Activated naive CD4-positive, alpha-beta T cell treated with anti-CD3 and anti-CD28 coated beads, Interleukin-2, amount 10 ng/mL, durations not matched to agents 7 days and 5 days (primary cell): Measurements from ENCODE around the gene FADS3.
A peak's percentile ranks its signal among the peaks of the same experiment; 100 is the strongest.

Experiments used
- CTCF ChIA-PET: fragments of 350-600 bp; sonication (Branson Sonifier 250); formaldehyde crosslinking; loops from one replicate; lab custom pipeline; 2021; ENCODE audit warnings: antibody characterized with exemption; lab: Charles Lee
- DNase-seq: peaks from one replicate; pipeline ENCODE4 v3.0.0-alpha.2; 2020
- H3K27ac Mint-ChIP-seq: one replicate; pipeline ENCODE4 v1.8.0; 2021; ENCODE audit warnings: mild to moderate bottlenecking, moderate library complexity, mixed read lengths
- H3K27me3 Mint-ChIP-seq: one replicate; pipeline ENCODE4 v1.8.0; 2021; ENCODE audit warnings: mild to moderate bottlenecking, mixed read lengths
- H3K36me3 Mint-ChIP-seq: one replicate; pipeline ENCODE4 v1.8.0; 2021; ENCODE audit warnings: mixed read lengths
- H3K4me1 Mint-ChIP-seq: one replicate; pipeline ENCODE4 v1.8.0; 2021; ENCODE audit warnings: mixed read lengths
- H3K4me3 Mint-ChIP-seq: one replicate; pipeline ENCODE4 v1.8.0; 2021; ENCODE audit warnings: mild to moderate bottlenecking, moderate library complexity, mixed read lengths
- H3K9me3 Mint-ChIP-seq: one replicate; pipeline ENCODE4 v1.8.0; 2021; ENCODE audit warnings: mixed read lengths

Gene FADS3

GRCh38 chr11:61832754-61833153 is 58.6 kb downstream of the FADS3 start:
- H3K27me3 Mint-ChIP-seq = peaks cover 14% of the 10 kb centered on the region
- H3K36me3 Mint-ChIP-seq = peaks cover 61% of the 10 kb centered on the region
- H3K4me1 Mint-ChIP-seq = peaks cover 74% of the 10 kb centered on the region
- H3K4me3 Mint-ChIP-seq = peak overlapping the region; percentile 5
- DNase-seq = no peak
- peak overlapping the region; percentile 99 for H3K27ac Mint-ChIP-seq
- CTCF ChIA-PET = interaction anchor here (1.0 to 2.4 kb wide), 2 partner anchors 18 to 35 kb away, joined by 3 to 19 read pairs; no protein-coding TSS in a partner anchor
- H3K9me3 Mint-ChIP-seq = no peaks in the 10 kb centered on the region

DNA sequence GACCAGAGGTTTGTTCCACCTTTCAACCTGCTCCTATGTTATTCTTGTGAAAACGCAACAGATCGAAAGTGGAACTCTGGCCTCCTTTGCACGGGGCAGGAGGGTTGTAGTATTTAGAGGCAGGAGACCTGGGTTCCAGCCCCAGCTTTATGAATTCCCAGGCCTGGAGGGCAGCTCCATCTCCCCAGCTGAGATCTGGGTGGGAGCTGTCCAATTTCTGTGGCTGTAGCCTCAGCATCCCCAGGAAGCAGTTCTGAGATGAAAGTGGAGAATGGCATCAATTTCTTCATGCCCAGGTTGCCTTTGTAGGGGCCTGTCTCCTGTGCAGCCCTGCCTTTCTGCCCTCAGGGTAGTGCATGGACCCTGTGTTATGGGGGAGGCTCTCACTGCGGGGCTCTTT is 59.1 kb downstream of the FADS3 start:
- H3K36me3 Mint-ChIP-seq = peaks cover 58% of the 10 kb centered on the region
- peaks cover 16% of the 10 kb centered on the region for H3K27me3 Mint-ChIP-seq
- peak overlapping the region; percentile 89 for H3K4me3 Mint-ChIP-seq
- no peak for DNase-seq
- H3K4me1 Mint-ChIP-seq = peaks cover 76% of the 10 kb centered on the region
- H3K27ac Mint-ChIP-seq = peak overlapping the region; percentile 99
- H3K9me3 Mint-ChIP-seq = no peaks in the 10 kb centered on the region
- CTCF ChIA-PET = interaction anchor here (1.0 kb wide), 1 partner anchor 18 kb away, joined by 3 read pairs; no protein-coding TSS in a partner anchor

DNA sequence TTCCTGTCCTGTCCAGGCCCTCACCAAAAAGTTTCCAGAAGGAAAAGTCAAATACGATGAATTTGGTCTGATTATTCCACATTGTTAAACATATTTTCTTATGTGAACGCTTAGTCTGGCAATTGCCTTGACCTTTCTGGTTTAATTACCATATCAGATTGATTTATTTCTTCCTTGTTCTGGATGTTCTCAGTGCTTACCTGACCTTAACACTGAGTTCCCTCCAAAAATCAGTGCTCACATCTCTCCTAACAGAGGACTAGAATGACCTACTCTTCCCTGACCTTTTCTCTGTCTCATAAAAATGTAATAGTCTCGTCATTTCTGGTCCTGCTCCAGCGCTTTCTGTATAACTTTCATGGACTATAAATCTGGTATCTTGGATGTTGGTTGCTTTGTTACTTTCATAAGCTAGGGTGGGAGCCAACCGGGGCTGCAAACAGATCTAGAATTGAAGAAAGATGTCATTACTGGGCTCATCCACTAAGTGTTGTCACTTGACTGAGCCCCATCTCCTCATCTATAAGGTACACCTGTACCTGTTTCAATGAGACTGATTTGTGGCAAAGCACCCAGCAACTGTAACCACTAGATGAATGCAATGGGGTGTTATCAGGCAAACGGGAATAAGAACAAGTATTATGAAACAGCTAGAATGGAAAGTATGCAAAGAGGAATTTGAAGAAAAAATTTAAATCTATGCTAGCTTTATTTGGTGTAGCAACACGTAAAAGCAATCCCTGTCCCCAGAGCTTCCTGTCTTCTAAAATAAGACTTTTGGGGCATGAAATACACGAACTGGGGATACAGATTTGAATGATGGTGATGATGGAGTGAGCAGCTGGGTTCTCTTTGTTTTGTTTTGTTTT is 60.9 kb downstream of the FADS3 start:
- peaks cover 53% of the 10 kb centered on the region for H3K36me3 Mint-ChIP-seq
- no peak for DNase-seq
- H3K4me1 Mint-ChIP-seq = peaks cover 77% of the 10 kb centered on the region
- H3K27ac Mint-ChIP-seq = peak overlapping the region; percentile 63
- no peaks in the 10 kb centered on the region for H3K9me3 Mint-ChIP-seq
- H3K4me3 Mint-ChIP-seq = peak overlapping the region; percentile 89
- H3K27me3 Mint-ChIP-seq = peaks cover 33% of the 10 kb centered on the region
- CTCF ChIA-PET = interaction anchor here (0.7 to 2.7 kb wide), 2 partner anchors 15 to 33 kb away, joined by 4 to 20 read pairs; partner anchors contain the start of gene FADS1

DNA sequence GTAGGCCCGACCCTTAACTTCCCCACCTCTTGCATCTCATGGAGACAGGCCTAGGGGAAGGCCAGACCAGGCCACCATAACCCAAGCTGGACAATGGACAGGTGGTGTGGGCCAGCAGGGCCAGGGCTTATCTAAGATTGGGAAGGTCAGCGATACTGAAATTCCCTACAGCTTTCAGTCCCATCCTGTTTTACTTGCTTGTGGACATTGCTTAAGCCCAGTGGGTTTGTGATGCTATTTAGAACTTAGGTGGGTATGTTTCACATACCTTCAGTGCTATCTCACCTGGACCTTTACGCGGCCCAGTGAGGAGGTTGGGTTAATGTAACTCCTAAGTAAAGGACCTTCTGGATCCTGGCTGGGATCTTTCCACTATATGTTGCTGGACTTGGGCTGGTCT is 61.5 kb downstream of the FADS3 start:
- Mint-ChIP-seq H3K27ac (no peak overlapping the region), H3K36me3 (peaks cover 50% of the 10 kb centered on the region), H3K27me3 (peaks cover 39% of the 10 kb centered on the region), H3K4me3 (peak overlapping the region; percentile 89), H3K4me1 (peaks cover 72% of the 10 kb centered on the region), H3K9me3 (no peaks in the 10 kb centered on the region)
- CTCF ChIA-PET = interaction anchor here (1.2 to 2.7 kb wide), 2 partner anchors 14 to 33 kb away, joined by 5 to 20 read pairs; partner anchors contain the start of gene FADS1
- DNase-seq = no peak

DNA sequence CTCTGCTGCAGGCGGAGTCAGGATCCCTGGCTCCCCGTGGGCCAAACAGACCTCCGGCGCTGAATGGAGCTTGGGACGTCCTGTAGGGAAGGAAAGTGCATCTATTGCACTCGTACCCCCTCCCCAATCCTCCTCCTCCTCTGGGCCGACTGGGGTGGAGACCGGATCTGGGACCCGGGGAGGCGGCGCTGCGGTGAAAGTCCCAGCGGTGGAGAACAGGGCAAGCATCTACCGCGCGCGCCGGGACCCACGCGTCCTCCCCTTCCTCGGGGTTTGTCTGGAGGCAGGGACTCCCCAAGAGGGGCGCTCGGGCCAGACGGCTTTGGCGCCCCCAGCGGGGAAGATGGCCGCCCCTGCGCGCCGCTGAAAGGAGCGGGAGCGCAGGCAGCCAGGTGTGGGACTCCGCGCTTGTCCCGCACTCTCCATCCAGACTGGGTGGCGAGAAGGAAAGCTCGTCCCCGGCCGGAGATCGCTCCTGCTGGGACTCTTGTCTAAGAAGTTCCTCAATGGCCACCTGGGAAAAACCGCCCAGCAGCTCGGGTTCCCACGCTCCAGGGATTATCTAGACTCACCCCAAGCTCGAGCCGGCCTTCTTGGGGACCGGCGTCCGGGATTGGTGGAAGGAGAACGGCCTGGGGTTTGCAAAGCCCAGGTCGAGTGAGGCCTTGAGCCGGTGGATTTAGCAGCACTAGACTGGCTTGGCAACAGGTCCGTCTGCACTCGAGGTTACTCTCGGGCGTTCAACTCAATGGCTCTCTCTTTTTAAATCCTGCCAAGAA is 62.5 kb downstream of the FADS3 start:
- peaks cover 62% of the 10 kb centered on the region for H3K4me1 Mint-ChIP-seq
- H3K27me3 Mint-ChIP-seq = peaks cover 46% of the 10 kb centered on the region
- H3K36me3 Mint-ChIP-seq = peaks cover 44% of the 10 kb centered on the region
- H3K27ac Mint-ChIP-seq = peak overlapping the region; percentile 93
- peak; percentile 73 for DNase-seq
- CTCF ChIA-PET = interaction anchor here (1.2 to 2.7 kb wide), 3 partner anchors 10 to 32 kb away, joined by 4 to 20 read pairs (median 5); partner anchors contain the start of gene FADS1
- no peaks in the 10 kb centered on the region for H3K9me3 Mint-ChIP-seq
- H3K4me3 Mint-ChIP-seq = peak overlapping the region; percentile 89

DNA sequence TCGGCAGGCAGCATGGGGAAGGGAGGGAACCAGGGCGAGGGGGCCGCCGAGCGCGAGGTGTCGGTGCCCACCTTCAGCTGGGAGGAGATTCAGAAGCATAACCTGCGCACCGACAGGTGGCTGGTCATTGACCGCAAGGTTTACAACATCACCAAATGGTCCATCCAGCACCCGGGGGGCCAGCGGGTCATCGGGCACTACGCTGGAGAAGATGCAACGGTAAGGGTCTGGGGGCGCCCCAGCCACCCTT is 63.0 kb downstream of the FADS3 start:
- CTCF ChIA-PET = interaction anchor here (1.8 to 2.7 kb wide), 2 partner anchors 10 to 13 kb away, joined by 4 to 20 read pairs; partner anchors contain the start of gene FADS1
- H3K27me3 Mint-ChIP-seq = peaks cover 46% of the 10 kb centered on the region
- DNase-seq = no peak
- H3K36me3 Mint-ChIP-seq = peaks cover 38% of the 10 kb centered on the region
- H3K9me3 Mint-ChIP-seq = no peaks in the 10 kb centered on the region
- peaks cover 56% of the 10 kb centered on the region for H3K4me1 Mint-ChIP-seq
- H3K4me3 Mint-ChIP-seq = peak overlapping the region; percentile 89
- peak overlapping the region; percentile 93 for H3K27ac Mint-ChIP-seq

- CTCF ChIA-PET = interaction anchor here (1.8 to 2.7 kb wide), 2 partner anchors 9 to 12 kb away, joined by 4 to 20 read pairs; partner anchors contain the start of gene FADS1
- Mint-ChIP-seq H3K36me3 (peaks cover 33% of the 10 kb centered on the region), H3K4me1 (peaks cover 51% of the 10 kb centered on the region), H3K4me3 (peak within 1 kb of the TSS; percentile 89), H3K9me3 (no peaks in the 10 kb centered on the region), H3K27me3 (peaks cover 46% of the 10 kb centered on the region), H3K27ac (peak within 1 kb of the TSS; percentile 93)
- DNase-seq = peak; percentile 96
Observed at GRCh38 chr11:61827571-61828378, 63.6 kb downstream of the FADS3 start, which contains the start of gene FADS2. Gene FADS2, plus strand, starts transcription at chr11:61828300. Its CDS starts 91 bp downstream, at chr11:61828391.

DNA sequence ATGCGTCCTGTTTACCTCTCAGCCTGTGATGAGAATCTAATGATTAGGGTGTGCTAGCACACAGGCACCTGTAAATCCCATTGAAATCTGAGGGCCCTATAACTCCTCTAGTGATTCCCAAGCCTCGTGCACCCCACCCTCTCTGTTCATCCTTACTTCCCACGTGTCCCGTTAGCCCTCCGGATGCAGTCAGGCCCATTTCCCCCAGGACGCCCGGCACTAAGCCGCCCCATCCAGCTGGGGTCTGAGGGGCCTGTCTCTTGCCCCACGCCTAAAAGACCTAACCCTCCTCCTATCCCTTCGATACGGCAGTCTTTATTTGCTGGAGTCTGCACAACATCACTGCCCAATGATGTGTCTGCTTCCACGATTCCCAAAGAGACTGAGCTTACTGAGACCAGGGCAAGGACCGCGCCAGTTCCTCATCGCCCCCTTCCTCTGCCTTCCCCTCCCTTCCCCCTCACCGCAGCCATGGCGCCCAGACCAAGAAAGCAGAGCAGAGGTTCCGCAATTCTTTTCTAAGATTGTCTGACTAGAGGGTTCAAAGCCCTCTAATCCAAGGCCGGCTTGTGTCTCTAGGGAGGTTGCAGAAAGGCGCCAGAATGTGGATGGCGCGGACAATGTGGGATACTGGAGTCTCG is 64.3 kb downstream of the FADS3 start:
- Mint-ChIP-seq H3K36me3 (peaks cover 28% of the 10 kb centered on the region), H3K9me3 (no peaks in the 10 kb centered on the region), H3K27me3 (peaks cover 51% of the 10 kb centered on the region), H3K4me1 (peaks cover 44% of the 10 kb centered on the region), H3K27ac (peak overlapping the region; percentile 93), H3K4me3 (peak overlapping the region; percentile 89)
- CTCF ChIA-PET = interaction anchor here (0.6 to 1.8 kb wide), 2 partner anchors 9 to 1834 kb away, joined by 3 to 4 read pairs; no protein-coding TSS in a partner anchor
- no peak for DNase-seq
